ACC112 (cell line): ENCODE measurements around the gene GYG2.
"Not testable (repeated sequence)": the region's sequence is repeated elsewhere in the genome, so short reads cannot be mapped to it uniquely, and the experiment has no call there.

Source experiments
- H2AFZ ChIP-seq: fragments of 200-600 bp; sonication (generic); one replicate; pipeline ENCODE4 v1.6.0; 2017; ENCODE audit warnings: antibody characterized with exemption, low read length; ENCODE audit not compliant: unreplicated experiment
- H3K27ac ChIP-seq: fragments of 200-600 bp; sonication (generic); 2 replicates; pipeline ENCODE4 v1.5.1; 2014; ENCODE audit warnings: low read depth, mild to moderate bottlenecking, antibody characterized with exemption, low read length, moderate library complexity
- H3K27me3 ChIP-seq: fragments of 200-600 bp; sonication (generic); 2 replicates; pipeline ENCODE4 v1.6.1; 2014; ENCODE audit warnings: mild to moderate bottlenecking, antibody characterized with exemption, low read length, moderate library complexity, mixed read lengths; ENCODE audit not compliant: insufficient read depth
- H3K36me3 ChIP-seq: fragments of 200-600 bp; sonication (generic); 2 replicates; pipeline ENCODE4 v1.6.1; 2016; ENCODE audit warnings: mild to moderate bottlenecking, antibody characterized with exemption, low read length, moderate library complexity, mixed read lengths; ENCODE audit not compliant: insufficient read depth
- H3K4me1 ChIP-seq: fragments of 200-600 bp; sonication (generic); one replicate; pipeline ENCODE4 v1.6.1; 2016; ENCODE audit warnings: low read length, mixed read lengths; ENCODE audit not compliant: insufficient read depth, unreplicated experiment, control insufficient read depth
- H3K4me3 ChIP-seq: fragments of 200-600 bp; sonication (generic); 2 replicates; pipeline ENCODE4 v1.5.1; 2014; ENCODE audit warnings: mild to moderate bottlenecking, low read depth, low read length
- H3K79me2 ChIP-seq: fragments of 200-600 bp; sonication (generic); one replicate; pipeline ENCODE4 v1.6.0; 2016; ENCODE audit warnings: low read length; ENCODE audit not compliant: control insufficient read depth, unreplicated experiment, insufficient read depth

GYG2 gene

GRCh38 chrX:2828344-2828958 is at the start of gene GYG2:
Gene GYG2 (plus strand): TSS chrX:2828930. CDS start chrX:2830189, 1,259 bp downstream.
- Histone ChIP-seq H3K4me3 (peak within 1 kb of the TSS; percentile 60), H2AFZ (peak within 1 kb of the TSS; percentile 25), H3K36me3 (no peaks in the 10 kb centered on the region), H3K4me1 (no peaks in the 10 kb centered on the region), H3K27me3 (peaks cover 48% of the 10 kb centered on the region), H3K27ac (no peak within 1 kb of the TSS), H3K79me2 (no peaks in the 10 kb centered on the region)

- H3K36me3 ChIP-seq, H3K4me1 ChIP-seq, H2AFZ ChIP-seq, H3K4me3 ChIP-seq, H3K27me3 ChIP-seq, H3K79me2 ChIP-seq, H3K27ac ChIP-seq: not testable (repeated sequence)
Observed at GRCh38 chrX:2780472-2781225, 48.1 kb upstream of the GYG2 start.

- no peaks in the 10 kb centered on the region for H3K27me3 ChIP-seq
- no peak overlapping the region for H2AFZ ChIP-seq
- H3K4me1 ChIP-seq = peaks cover 5% of the 10 kb centered on the region
- no peak overlapping the region for H3K27ac ChIP-seq
- H3K79me2 ChIP-seq = no peaks in the 10 kb centered on the region
- H3K36me3 ChIP-seq = no peaks in the 10 kb centered on the region
- H3K4me3 ChIP-seq = no peak overlapping the region
Observed at GRCh38 chrX:2781226-2781571, 47.5 kb upstream of the GYG2 start.

DNA sequence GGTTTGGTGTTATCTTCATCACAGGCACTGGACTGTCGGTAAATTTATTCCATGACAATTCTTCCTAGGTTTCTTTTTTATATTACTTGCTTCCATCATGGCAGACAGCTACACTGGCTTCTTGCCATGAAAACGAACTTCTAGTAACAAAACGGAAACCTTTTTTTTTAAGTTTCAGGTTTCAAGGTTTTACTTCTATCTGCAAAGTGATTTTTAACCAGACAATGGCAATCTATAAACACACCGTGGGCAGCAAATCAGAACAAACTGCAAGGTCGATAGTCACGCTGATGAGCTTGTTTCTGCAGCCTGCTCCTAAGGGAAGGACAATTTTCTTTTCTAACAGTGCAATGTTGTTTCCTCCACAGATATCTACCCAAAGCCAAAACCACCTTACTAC is 47.0 kb upstream of the GYG2 start:
- H3K27me3 ChIP-seq = no peaks in the 10 kb centered on the region
- H2AFZ ChIP-seq = no peak overlapping the region
- no peak overlapping the region for H3K4me3 ChIP-seq
- H3K4me1 ChIP-seq = peaks cover 5% of the 10 kb centered on the region
- no peaks in the 10 kb centered on the region for H3K79me2 ChIP-seq
- H3K36me3 ChIP-seq = no peaks in the 10 kb centered on the region
- no peak overlapping the region for H3K27ac ChIP-seq

- H3K4me1 ChIP-seq = peaks cover 5% of the 10 kb centered on the region
- no peaks in the 10 kb centered on the region for H3K79me2 ChIP-seq
- H3K36me3 ChIP-seq = no peaks in the 10 kb centered on the region
- no peaks in the 10 kb centered on the region for H3K27me3 ChIP-seq
- no peak overlapping the region for H3K27ac ChIP-seq
- no peak overlapping the region for H2AFZ ChIP-seq
- no peak overlapping the region for H3K4me3 ChIP-seq
Observed at GRCh38 chrX:2782171-2782570, 46.6 kb upstream of the GYG2 start.

DNA sequence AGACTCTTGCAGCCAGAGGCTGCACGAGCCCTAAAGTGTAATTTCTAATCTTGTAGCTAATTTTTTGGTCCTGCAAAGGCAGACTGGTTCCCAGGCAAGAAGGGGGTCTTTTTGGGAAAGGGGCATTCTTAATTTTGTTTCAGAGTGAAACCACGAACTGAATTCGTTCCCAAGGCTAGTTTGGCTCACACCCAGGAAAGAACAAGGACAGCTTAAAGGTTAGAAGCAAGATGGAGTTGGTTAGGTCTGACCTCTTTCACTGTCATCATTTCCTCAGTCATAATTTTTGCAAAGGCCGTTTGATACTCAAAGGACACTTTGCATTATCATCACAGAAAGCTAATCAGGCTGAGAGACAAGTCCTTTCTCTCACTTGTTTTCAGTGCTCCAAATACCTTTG is 46.0 kb upstream of the GYG2 start:
- no peak overlapping the region for H3K27ac ChIP-seq
- H3K27me3 ChIP-seq = no peaks in the 10 kb centered on the region
- H3K79me2 ChIP-seq = no peaks in the 10 kb centered on the region
- H3K36me3 ChIP-seq = no peaks in the 10 kb centered on the region
- peaks cover 5% of the 10 kb centered on the region for H3K4me1 ChIP-seq
- no peak overlapping the region for H3K4me3 ChIP-seq
- H2AFZ ChIP-seq = no peak overlapping the region

- no peaks in the 10 kb centered on the region for H3K79me2 ChIP-seq
- no peak overlapping the region for H3K4me3 ChIP-seq
- H2AFZ ChIP-seq = no peak overlapping the region
- no peak overlapping the region for H3K27ac ChIP-seq
- H3K27me3 ChIP-seq = no peaks in the 10 kb centered on the region
- no peaks in the 10 kb centered on the region for H3K36me3 ChIP-seq
- peaks cover 5% of the 10 kb centered on the region for H3K4me1 ChIP-seq
Observed at GRCh38 chrX:2784026-2784425, 44.7 kb upstream of the GYG2 start.

DNA sequence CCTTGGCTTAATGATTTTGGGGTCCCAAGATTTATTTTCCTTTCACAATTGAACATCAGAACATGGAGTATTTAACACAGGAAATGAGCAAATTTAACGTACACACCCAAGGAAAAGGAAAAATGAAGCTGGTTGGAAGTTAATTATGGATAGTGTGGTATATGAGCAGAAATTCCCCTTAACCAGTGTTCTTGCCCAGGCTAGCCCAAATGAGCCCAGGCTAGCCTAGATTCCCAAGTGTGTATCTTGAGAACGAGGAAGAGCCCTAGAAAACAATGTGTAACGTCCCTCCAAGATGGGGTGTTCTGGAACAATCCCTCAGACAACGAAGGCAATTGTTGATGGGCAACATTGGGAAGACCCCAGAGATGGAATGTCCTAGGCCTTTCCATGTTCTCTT is 43.2 kb upstream of the GYG2 start:
- Histone ChIP-seq H3K4me3 (no peak overlapping the region), H3K27me3 (no peaks in the 10 kb centered on the region), H2AFZ (no peak overlapping the region), H3K79me2 (no peaks in the 10 kb centered on the region), H3K4me1 (peaks cover 5% of the 10 kb centered on the region), H3K27ac (no peak overlapping the region), H3K36me3 (no peaks in the 10 kb centered on the region)

DNA sequence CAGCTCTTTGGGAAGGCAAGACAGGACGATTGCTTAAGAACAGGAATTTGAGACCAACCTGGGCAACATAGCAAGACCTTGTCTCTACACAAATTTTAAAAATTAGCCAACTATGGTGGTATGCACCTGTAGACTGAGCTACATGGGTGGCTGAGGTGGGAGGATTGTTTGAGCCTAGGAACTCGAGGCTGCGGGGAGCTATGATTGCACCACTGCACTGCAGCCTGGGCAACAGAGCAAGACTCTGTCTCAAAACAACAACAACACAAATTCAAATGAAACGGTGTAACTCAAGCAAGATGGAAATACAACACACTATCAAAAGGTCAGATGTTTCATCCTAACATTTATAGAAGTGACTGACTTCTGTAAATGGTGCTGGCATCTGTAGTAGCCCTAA is 39.8 kb upstream of the GYG2 start:
- peaks cover 3% of the 10 kb centered on the region for H3K4me1 ChIP-seq
- no peak overlapping the region for H3K4me3 ChIP-seq
- H2AFZ ChIP-seq = no peak overlapping the region
- H3K27ac ChIP-seq = no peak overlapping the region
- no peaks in the 10 kb centered on the region for H3K27me3 ChIP-seq
- H3K79me2 ChIP-seq = no peaks in the 10 kb centered on the region
- H3K36me3 ChIP-seq = no peaks in the 10 kb centered on the region

- H3K36me3 ChIP-seq = no peaks in the 10 kb centered on the region
- H3K27me3 ChIP-seq = no peaks in the 10 kb centered on the region
- no peak overlapping the region for H3K4me3 ChIP-seq
- H3K4me1 ChIP-seq = no peaks in the 10 kb centered on the region
- H3K27ac ChIP-seq = no peak overlapping the region
- H2AFZ ChIP-seq = no peak overlapping the region
- no peaks in the 10 kb centered on the region for H3K79me2 ChIP-seq
Observed at GRCh38 chrX:2789569-2789968, 39.2 kb upstream of the GYG2 start.

DNA sequence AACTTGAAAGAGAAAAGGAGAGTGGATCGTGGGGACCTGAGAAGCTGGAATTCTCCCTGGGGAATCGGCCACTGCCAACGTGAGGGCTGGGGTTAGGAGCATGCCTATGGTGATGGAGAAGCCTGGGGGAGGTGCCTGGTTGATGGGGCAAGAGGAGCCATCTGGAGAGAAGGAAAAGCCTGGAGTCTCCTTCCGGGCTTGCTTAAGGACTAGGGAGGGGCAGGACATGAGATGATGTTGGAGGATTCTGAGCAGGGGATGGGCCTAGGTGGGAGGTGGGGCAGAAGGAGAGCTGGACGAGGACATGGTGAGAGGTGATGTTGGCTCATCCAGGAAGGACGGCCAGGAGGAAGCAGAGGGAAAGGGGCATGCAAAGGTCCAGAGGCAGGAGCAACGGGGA is 35.0 kb upstream of the GYG2 start:
- Histone ChIP-seq H3K4me1 (no peaks in the 10 kb centered on the region), H3K79me2 (no peaks in the 10 kb centered on the region), H3K27ac (no peak overlapping the region), H3K4me3 (no peak overlapping the region), H3K27me3 (no peaks in the 10 kb centered on the region), H3K36me3 (no peaks in the 10 kb centered on the region), H2AFZ (no peak overlapping the region)
